ENCODE measurements around the gene BCL2L1. TPM values are rescaled to one million over a fixed set of nuclear protein-coding genes. Genes with fewer than 3 reads are reported as not detected.

Gene BCL2L1
- total RNA-seq, 1 donor from 2014 or later: 60.4 TPM

DNA sequence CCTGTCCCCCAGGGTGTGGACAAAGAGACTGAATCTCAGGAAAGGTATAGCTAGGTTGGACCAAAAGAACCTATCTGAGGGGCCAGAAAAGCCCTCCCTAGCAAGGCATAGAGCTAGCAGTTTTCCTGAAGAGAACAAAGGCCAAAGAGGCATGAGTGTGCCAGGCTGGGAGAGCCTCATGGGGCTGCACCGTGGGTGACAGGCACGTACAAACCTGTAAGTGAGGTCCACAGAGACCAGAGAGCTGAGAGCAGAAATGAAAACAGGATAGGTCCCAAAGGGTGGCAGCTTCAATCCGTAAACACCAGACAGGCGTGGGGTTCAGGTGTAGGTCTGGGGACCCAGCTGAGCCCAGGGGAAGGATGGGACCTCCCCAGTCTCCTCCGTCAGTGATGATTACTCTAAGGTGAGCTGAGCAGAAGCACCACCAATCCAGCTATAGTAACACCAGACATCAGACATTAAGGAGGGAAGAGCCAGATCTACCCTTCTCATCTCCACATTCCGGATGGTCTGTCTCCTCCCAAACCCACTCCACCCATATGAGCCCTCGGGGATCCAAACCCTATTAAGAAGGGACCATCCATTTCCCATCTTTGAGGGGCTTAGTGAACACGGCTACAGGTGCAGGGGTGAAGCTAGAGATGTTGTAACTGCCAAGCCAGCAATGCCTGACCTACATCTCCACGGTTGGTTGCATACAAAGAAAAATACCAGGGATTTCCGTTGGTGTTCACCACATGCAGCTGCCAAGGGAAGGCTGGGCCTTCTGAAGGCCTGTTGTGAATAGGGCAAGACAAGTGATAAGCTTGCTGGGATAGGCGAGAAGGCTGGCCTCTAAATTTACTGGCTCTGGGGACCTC, 38.3 kb downstream of the BCL2L1 start:
- Mint-ChIP-seq H3K36me3 (ENCODE audit: low read depth) (peaks cover 55% of the 10 kb centered on the region), H3K9me3 (no peaks in the 10 kb centered on the region), H3K27ac (peak overlapping the region; percentile 83), H3K4me3 (peak overlapping the region; percentile 68), H3K27me3 (no peaks in the 10 kb centered on the region), H3K4me1 (peaks cover 59% of the 10 kb centered on the region)
- POLR2A ChIA-PET: interaction anchor here (0.5 to 4.5 kb wide), 11 partner anchors 9 to 914 kb away, joined by 3 to 51 read pairs (median 5); partner anchors contain the start of gene BCL2L1
- TF ChIP-seq, protein P1, sequence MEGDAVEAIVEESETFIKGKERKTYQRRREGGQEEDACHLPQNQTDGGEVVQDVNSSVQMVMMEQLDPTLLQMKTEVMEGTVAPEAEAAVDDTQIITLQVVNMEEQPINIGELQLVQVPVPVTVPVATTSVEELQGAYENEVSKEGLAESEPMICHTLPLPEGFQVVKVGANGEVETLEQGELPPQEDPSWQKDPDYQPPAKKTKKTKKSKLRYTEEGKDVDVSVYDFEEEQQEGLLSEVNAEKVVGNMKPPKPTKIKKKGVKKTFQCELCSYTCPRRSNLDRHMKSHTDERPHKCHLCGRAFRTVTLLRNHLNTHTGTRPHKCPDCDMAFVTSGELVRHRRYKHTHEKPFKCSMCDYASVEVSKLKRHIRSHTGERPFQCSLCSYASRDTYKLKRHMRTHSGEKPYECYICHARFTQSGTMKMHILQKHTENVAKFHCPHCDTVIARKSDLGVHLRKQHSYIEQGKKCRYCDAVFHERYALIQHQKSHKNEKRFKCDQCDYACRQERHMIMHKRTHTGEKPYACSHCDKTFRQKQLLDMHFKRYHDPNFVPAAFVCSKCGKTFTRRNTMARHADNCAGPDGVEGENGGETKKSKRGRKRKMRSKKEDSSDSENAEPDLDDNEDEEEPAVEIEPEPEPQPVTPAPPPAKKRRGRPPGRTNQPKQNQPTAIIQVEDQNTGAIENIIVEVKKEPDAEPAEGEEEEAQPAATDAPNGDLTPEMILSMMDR (IDR thresholded peaks at IDR 0.05): no peak
- peak; percentile 79 for ATAC-seq (ENCODE audit: low read depth)
- intact Hi-C loops (cut with micrococcal nuclease): loop anchor here (1.0 to 2.0 kb wide), 4 partner anchors 9 to 39 kb away; no protein-coding TSS in a partner anchor
- DNase-seq: no peak
- CTCF ChIA-PET: interaction anchor here (1.0 to 3.7 kb wide), 8 partner anchors 9 to 72 kb away, joined by 3 to 34 read pairs (median 4); partner anchors contain the start of gene BCL2L1

DNA sequence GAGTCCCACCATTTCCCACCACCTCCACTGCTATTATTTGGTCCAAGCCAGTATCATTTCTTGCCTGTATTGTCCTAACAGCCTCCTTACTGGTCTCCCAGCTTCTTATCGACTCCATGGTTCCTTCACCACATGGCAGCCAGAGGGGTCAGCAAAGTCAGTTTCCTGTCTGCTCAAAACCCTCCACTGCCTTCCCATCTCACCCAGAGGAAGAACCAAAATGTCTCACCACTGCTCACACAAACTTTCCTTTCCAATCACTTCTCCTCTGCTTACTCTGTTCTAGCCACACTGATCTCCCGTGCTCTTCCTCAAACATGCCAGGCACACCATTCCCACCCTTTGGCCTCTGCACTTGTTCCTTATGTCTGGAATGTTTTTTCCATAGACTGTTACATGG, 39.7 kb downstream of the BCL2L1 start:
- ChIA-PET CTCF (interaction anchor here (0.9 to 1.7 kb wide), 2 partner anchors 21 to 41 kb away, joined by 3 to 5 read pairs; no protein-coding TSS in a partner anchor), POLR2A (interaction anchor here (4.5 kb wide), 1 partner anchor 35 kb away, joined by 45 read pairs; no protein-coding TSS in a partner anchor)
- no peak overlapping the region for H3K4me3 Mint-ChIP-seq
- H3K9me3 Mint-ChIP-seq: no peaks in the 10 kb centered on the region
- TF ChIP-seq, protein P1 (IDR thresholded peaks at IDR 0.05): no peak
- peaks cover 58% of the 10 kb centered on the region for H3K4me1 Mint-ChIP-seq
- ATAC-seq (ENCODE audit: low read depth): no peak
- no peak for DNase-seq
- H3K27me3 Mint-ChIP-seq: no peaks in the 10 kb centered on the region
- H3K27ac Mint-ChIP-seq: peak overlapping the region; percentile 54
- intact Hi-C loops (cut with micrococcal nuclease): no loop called here
- H3K36me3 Mint-ChIP-seq (ENCODE audit: low read depth): peaks cover 61% of the 10 kb centered on the region

DNA sequence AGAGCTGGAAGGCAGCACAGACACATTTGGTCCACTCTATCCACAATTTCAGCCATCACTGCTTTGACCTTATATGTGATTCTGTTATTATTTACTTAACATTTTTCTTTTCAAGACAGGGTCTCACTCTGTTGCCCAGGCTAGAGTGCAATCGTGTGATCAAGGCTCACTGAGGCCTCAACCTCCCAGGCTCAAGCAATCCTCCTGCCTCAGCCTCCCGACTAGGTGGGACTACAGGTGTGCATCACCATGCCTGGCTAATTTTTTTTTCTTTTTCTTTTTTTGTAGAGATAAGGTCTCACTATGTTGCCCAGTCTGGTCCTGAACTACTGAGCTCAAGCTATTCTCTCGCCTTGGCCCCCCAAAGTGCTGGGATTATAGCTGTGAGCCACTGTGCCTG, 40.3 kb downstream of the BCL2L1 start:
- Mint-ChIP-seq H3K9me3 (no peaks in the 10 kb centered on the region), H3K27me3 (no peaks in the 10 kb centered on the region), H3K4me3 (no peak overlapping the region), H3K4me1 (peaks cover 62% of the 10 kb centered on the region), H3K36me3 (ENCODE audit: low read depth) (peaks cover 62% of the 10 kb centered on the region), H3K27ac (no peak overlapping the region)
- TF ChIP-seq, protein P1 (IDR thresholded peaks at IDR 0.05): no peak
- CTCF ChIA-PET: interaction anchor here (0.9 to 1.7 kb wide), 2 partner anchors 20 to 41 kb away, joined by 3 to 5 read pairs; no protein-coding TSS in a partner anchor
- DNase-seq (no peak), ATAC-seq (ENCODE audit: low read depth) (no peak)
- POLR2A ChIA-PET: interaction anchor here (4.5 kb wide), 1 partner anchor 36 kb away, joined by 45 read pairs; no protein-coding TSS in a partner anchor
- intact Hi-C loops (cut with micrococcal nuclease): no loop called here

DNA sequence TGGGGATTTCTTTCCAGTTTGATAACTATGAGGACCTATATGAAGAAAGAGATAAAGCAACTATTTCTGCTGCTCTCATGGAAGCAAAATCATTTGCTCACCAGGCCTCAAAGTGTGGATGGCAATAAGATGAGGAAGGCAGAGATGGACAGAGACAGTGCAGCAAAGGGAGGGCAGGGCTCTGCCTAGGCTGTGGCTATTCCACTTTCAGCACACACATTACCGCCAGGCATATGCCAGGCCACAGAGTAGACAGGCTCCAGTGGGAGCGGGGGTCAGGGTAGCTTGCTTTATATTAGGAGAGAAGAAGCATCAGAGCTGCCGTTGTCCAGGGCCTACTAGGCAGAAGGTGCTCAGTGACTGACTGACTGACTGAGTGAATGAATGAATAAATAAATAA, 40.9 kb downstream of the BCL2L1 start:
- no peak for ATAC-seq (ENCODE audit: low read depth)
- CTCF ChIA-PET: interaction anchor here (1.7 kb wide), 1 partner anchor 42 kb away, joined by 5 read pairs; no protein-coding TSS in a partner anchor
- no peak for DNase-seq
- Mint-ChIP-seq H3K4me3 (no peak overlapping the region), H3K27ac (no peak overlapping the region), H3K4me1 (peaks cover 63% of the 10 kb centered on the region), H3K9me3 (no peaks in the 10 kb centered on the region), H3K36me3 (ENCODE audit: low read depth) (peaks cover 58% of the 10 kb centered on the region), H3K27me3 (no peaks in the 10 kb centered on the region)
- intact Hi-C loops (cut with micrococcal nuclease): no loop called here
- TF ChIP-seq, protein P1 (IDR thresholded peaks at IDR 0.05): no peak
- POLR2A ChIA-PET: interaction anchor here (4.5 kb wide), 1 partner anchor 36 kb away, joined by 45 read pairs; no protein-coding TSS in a partner anchor

Data from activated B cell treated with CpG ODN at 0.5 μM for 24 hours (primary cell).